GM12878 (cell line): ENCODE data around the gene TSPYL4. TPM values are rescaled to one million over a fixed set of nuclear protein-coding genes. Genes with fewer than 3 reads are reported as not detected.

Source experiments
- ATAC-seq: fragments of 200-7000 bp; cut with Tn5 transposase; 3 replicates; pipeline ENCODE4 v1.9.1; 2020; ENCODE audit warnings: mild to moderate bottlenecking, moderate library complexity
- BruUV-seq: library from RNA; stranded (reverse); fragments of 400-500 nt; replicated peaks from 2 replicates; lab custom pipeline; 2021; lab: Mats Ljungman, UMichigan
- CTCF ChIA-PET: fragments of 300-600 bp; sonication (Branson Sonifier 250); formaldehyde crosslinking; extraction: SDS; loops from one replicate; lab custom pipeline; 2021; ENCODE audit warnings: inconsistent platforms; lab: Yijun Ruan, JAX
- POLR2A ChIA-PET: fragments of 350-600 bp; formaldehyde crosslinking; extraction: SDS; loops from one replicate; lab custom pipeline; 2021; ENCODE audit warnings: inconsistent platforms; lab: Charles Lee
- RAD21 ChIA-PET: fragments of 300-600 bp; sonication (Branson Sonifier 250); formaldehyde crosslinking; loops from one replicate; lab custom pipeline; 2023; ENCODE audit warnings: antibody characterized with exemption; ENCODE audit not compliant: unreplicated experiment; lab: Charles Lee
- SMC1A ChIA-PET: fragments of 300-600 bp; sonication (Branson Sonifier 250); formaldehyde crosslinking; loops from one replicate; lab custom pipeline; 2023; ENCODE audit not compliant: unreplicated experiment, uncharacterized antibody; lab: Charles Lee
- DNase-seq: peaks from one replicate; pipeline ENCODE4 v3.0.0-alpha.2; 2011; ENCODE audit warnings: low read depth, low spot score
- FAIRE-seq: peaks from 3 replicates; lab custom pipeline; 2011; peaks lifted over from hg19 to GRCh38; lab: Jason Lieb, UNC
- H2AFZ ChIP-seq: 2 replicates; pipeline ENCODE4 v1.6.0; 2011; ENCODE audit warnings: low read depth, low read length, control low read depth; ENCODE audit not compliant: control insufficient read depth
- H3K27ac ChIP-seq: 2 replicates; pipeline ENCODE4 v1.5.1; 2011; ENCODE audit warnings: control low read depth; ENCODE audit not compliant: control insufficient read depth, insufficient read depth
- H3K27me3 ChIP-seq, 2 experiments: replicated peaks in 1 of 2; 2 replicates each; pipeline versions ENCODE4 v1.6.0 to v1.6.1; 2011; ENCODE audit warnings: low read length in 1 of 2; ENCODE audit not compliant: control insufficient read depth in 2 of 2, insufficient read depth in 2 of 2
- H3K36me3 ChIP-seq, 2 experiments: 2 replicates each; pipeline ENCODE4 v1.5.1; 2011; ENCODE audit warnings: low read length in 1 of 2; ENCODE audit not compliant: control insufficient read depth in 2 of 2, insufficient read depth in 2 of 2
- H3K4me1 ChIP-seq: 2 replicates; pipeline ENCODE4 v1.6.1; 2011; ENCODE audit warnings: mild to moderate bottlenecking, low read length, moderate library complexity, mixed read lengths; ENCODE audit not compliant: control insufficient read depth, insufficient read depth
- H3K4me2 ChIP-seq: 2 replicates; pipeline ENCODE4 v1.6.0; 2011; ENCODE audit warnings: control low read depth; ENCODE audit not compliant: control insufficient read depth, insufficient read depth
- H3K4me3 ChIP-seq: fragments of 200-600 bp; sonication (generic); 2 replicates; pipeline ENCODE4 v1.5.1; 2016
- H3K79me2 ChIP-seq: 2 replicates; pipeline ENCODE4 v1.6.0; 2011; ENCODE audit warnings: low read length; ENCODE audit not compliant: control insufficient read depth, insufficient read depth
- H3K9ac ChIP-seq: 2 replicates; pipeline ENCODE4 v1.8.0; 2011; ENCODE audit warnings: low read length, control low read depth, mixed read lengths; ENCODE audit not compliant: control insufficient read depth, insufficient read depth
- H3K9me3 ChIP-seq: replicated peaks from 3 replicates; pipeline ENCODE4 v1.5.1; 2011; ENCODE audit warnings: mild to moderate bottlenecking, low read length; ENCODE audit not compliant: control insufficient read depth, insufficient read depth
- H4K20me1 ChIP-seq: 2 replicates; pipeline ENCODE4 v1.6.0; 2011; ENCODE audit not compliant: control insufficient read depth, insufficient read depth
- BMI1 ChIP-seq: fragments of 450-650 bp; IDR thresholded peaks from 2 replicates; pipeline ENCODE4 v1.6.1; 2016; ENCODE audit warnings: mild to moderate bottlenecking, moderate library complexity, borderline replicate concordance
- EGR1 ChIP-seq, 2 experiments: IDR thresholded peaks; 1 replicate in 1 of 2; 2 replicates in 1 of 2; pipeline ENCODE4 v1.6.1; 2011 to 2012; ENCODE audit warnings: low read depth in 2 of 2, low read length in 2 of 2, borderline replicate concordance in 1 of 2, mild to moderate bottlenecking in 1 of 2, moderate library complexity in 1 of 2
- IKZF1 ChIP-seq: fragments of 450-650 bp; conservative IDR thresholded peaks from 2 replicates; pipeline ENCODE4 v1.6.1; 2017; ENCODE audit warnings: antibody characterized with exemption, mild to moderate bottlenecking
- NRF1 ChIP-seq: conservative IDR thresholded peaks from 2 replicates; pipeline ENCODE4 v1.6.1; 2011; ENCODE audit warnings: mild to moderate bottlenecking, low read depth, low read length, improper control_type of control experiment
- POU2F2 ChIP-seq: IDR thresholded peaks from 3 replicates; pipeline ENCODE4 v1.6.1; 2011; ENCODE audit warnings: low read depth, mild to moderate bottlenecking, low read length, borderline replicate concordance
- SMAD1 ChIP-seq: fragments of 450-650 bp; IDR thresholded peaks from 2 replicates; pipeline ENCODE4 v1.6.1; 2018; ENCODE audit warnings: mild to moderate bottlenecking, low read depth; ENCODE audit not compliant: partially characterized antibody
- SMARCA5 ChIP-seq: fragments of 450-650 bp; IDR thresholded peaks from 2 replicates; pipeline ENCODE4 v1.6.1; 2017; ENCODE audit warnings: mild to moderate bottlenecking
- TBL1XR1 ChIP-seq: IDR thresholded peaks from 2 replicates; pipeline ENCODE4 v1.6.1; 2012; ENCODE audit warnings: low read depth, low read length, improper control_type of control experiment
- WGBS: methylation state at CpG from one replicate; pipeline ENCODE4 v1.1.6; 2016; ENCODE audit warnings: low lambda C conversion rate; ENCODE audit not compliant: insufficient replicate concordance, insufficient coverage; ENCODE audit errors: missing lambda C conversion rate; 5-methylcytosine and 5-hydroxymethylcytosine counted together
- in situ Hi-C: fragments of 300-500 bp; cut with MboI; formaldehyde crosslinking; loops from 9 replicates; pipeline ENCODE4 v1.14.3; 2018; ENCODE audit warnings: mixed read lengths
- intact Hi-C: fragments of 100-400 bp; cut with micrococcal nuclease; formaldehyde crosslinking; loops from one replicate; pipeline ENCODE4 v1.14.2; 2022; ENCODE audit not compliant: unreplicated experiment
- polyA plus RNA-seq, 11 experiments: library from polyadenylated mRNA; depleted of rRNA in 4 of 11; unstranded in 6 of 11; stranded (reverse) in 5 of 11; fragments of >200 nt; fragmentation: Nextera tagmentation in 4 of 11; fragmentation: Illumina TruSeq in 1 of 11; extraction: Ambion mirVana in 4 of 11; extraction: Trizol in 1 of 11; gene quantifications; 1 replicate in 1 of 11; 2 replicates in 10 of 11; pipeline versions ENCODE4 v1.2.1 to v1.2.3, GENCODE V29; 2011 to 2016; ENCODE audit warnings: inconsistent platforms in 2 of 11, missing spikeins in 2 of 11, low read depth in 1 of 11
- total RNA-seq, 4 experiments: library from RNA; depleted of rRNA in 3 of 4; stranded (reverse); fragments of >200 nt in 3 of 4; fragmentation: Illumina TruSeq in 1 of 4; extraction: Trizol in 1 of 4; gene quantifications; 2 replicates each; pipeline versions ENCODE4 v1.2.1 to v1.2.3, GENCODE V29; 2013 to 2021
- TF ChIP-seq, protein P1 (sequence below): fragments of 450-650 bp; IDR thresholded peaks from 2 replicates; pipeline ENCODE4 v1.6.1; 2018; ENCODE audit warnings: borderline replicate concordance, mild to moderate bottlenecking; ENCODE audit not compliant: partially characterized antibody
- TF ChIP-seq, protein P2 (sequence below): IDR thresholded peaks from 2 replicates; pipeline ENCODE4 v1.6.1; 2012; ENCODE audit warnings: low read depth, low read length, improper control_type of control experiment
- TF ChIP-seq, protein P3 (sequence below): IDR thresholded peaks from 2 replicates; pipeline ENCODE4 v1.6.1; 2011; ENCODE audit warnings: low read depth, mild to moderate bottlenecking, low read length, moderate library complexity, borderline replicate concordance; ENCODE audit errors: extremely low read depth
- TF ChIP-seq, protein P4 (sequence below): IDR thresholded peaks from 2 replicates; pipeline ENCODE4 v1.6.1; 2011; ENCODE audit warnings: borderline replicate concordance, low read depth, mild to moderate bottlenecking, moderate library complexity, low read length; ENCODE audit not compliant: insufficient read depth, poor library complexity, severe bottlenecking

TSPYL4 gene
- total and polyA plus RNA-seq, 10 of the 15 experiments (the other 5 are each of a cell fraction or from before 2014, with no cell fraction given) = 1.5 to 27.6 (median 20.0) TPM

DNA sequence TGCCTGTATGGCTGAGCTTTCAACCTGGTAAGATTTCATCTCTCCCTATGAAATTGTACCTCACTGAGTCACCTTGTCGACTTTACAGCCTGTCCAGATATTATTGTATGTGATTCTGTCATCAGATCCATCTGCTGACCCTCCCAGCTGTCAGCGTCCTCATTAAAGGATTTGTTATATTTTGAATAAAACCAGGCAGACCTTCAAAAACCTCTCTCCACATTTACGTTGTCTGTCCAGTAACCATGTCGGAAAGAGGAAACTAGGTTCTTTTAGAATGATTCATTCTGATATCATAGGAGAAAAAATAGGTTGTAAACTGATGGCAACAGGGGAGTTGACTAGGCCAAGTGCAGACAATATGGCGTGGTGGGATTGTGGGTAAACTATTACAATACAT is 38.5 kb downstream of the TSPYL4 start:
- intact Hi-C loops (loop anchor here (5.0 kb wide), 1 partner anchor 317 kb away; no protein-coding TSS in a partner anchor), in situ Hi-C loops (no loop called here)
- TF ChIP-seq, protein P1, sequence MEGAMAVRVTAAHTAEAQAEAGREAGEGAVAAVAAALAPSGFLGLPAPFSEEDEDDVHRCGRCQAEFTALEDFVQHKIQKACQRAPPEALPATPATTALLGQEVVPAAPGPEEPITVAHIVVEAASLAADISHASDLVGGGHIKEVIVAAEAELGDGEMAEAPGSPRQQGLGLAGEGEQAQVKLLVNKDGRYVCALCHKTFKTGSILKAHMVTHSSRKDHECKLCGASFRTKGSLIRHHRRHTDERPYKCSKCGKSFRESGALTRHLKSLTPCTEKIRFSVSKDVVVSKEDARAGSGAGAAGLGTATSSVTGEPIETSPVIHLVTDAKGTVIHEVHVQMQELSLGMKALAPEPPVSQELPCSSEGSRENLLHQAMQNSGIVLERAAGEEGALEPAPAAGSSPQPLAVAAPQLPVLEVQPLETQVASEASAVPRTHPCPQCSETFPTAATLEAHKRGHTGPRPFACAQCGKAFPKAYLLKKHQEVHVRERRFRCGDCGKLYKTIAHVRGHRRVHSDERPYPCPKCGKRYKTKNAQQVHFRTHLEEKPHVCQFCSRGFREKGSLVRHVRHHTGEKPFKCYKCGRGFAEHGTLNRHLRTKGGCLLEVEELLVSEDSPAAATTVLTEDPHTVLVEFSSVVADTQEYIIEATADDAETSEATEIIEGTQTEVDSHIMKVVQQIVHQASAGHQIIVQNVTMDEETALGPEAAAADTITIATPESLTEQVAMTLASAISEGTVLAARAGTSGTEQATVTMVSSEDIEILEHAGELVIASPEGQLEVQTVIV = no peak
- no peak for TF ChIP-seq NRF1
- TF ChIP-seq EGR1 (IDR thresholded peaks at IDR 0.05; ENCODE audit: borderline replicate concordance in 1 of 2, low read depth in 2 of 2, low read length in 2 of 2) = no peak
- TF ChIP-seq, protein P2, sequence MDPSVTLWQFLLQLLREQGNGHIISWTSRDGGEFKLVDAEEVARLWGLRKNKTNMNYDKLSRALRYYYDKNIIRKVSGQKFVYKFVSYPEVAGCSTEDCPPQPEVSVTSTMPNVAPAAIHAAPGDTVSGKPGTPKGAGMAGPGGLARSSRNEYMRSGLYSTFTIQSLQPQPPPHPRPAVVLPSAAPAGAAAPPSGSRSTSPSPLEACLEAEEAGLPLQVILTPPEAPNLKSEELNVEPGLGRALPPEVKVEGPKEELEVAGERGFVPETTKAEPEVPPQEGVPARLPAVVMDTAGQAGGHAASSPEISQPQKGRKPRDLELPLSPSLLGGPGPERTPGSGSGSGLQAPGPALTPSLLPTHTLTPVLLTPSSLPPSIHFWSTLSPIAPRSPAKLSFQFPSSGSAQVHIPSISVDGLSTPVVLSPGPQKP = no peak
- TF ChIP-seq SMARCA5 = no peak
- no peak for TF ChIP-seq IKZF1
- TF ChIP-seq TBL1XR1 = no peak
- TF ChIP-seq BMI1 = no peak
- no peak for TF ChIP-seq POU2F2
- TF ChIP-seq, protein P3, sequence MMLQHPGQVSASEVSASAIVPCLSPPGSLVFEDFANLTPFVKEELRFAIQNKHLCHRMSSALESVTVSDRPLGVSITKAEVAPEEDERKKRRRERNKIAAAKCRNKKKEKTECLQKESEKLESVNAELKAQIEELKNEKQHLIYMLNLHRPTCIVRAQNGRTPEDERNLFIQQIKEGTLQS = no peak
- TF ChIP-seq, protein P4, sequence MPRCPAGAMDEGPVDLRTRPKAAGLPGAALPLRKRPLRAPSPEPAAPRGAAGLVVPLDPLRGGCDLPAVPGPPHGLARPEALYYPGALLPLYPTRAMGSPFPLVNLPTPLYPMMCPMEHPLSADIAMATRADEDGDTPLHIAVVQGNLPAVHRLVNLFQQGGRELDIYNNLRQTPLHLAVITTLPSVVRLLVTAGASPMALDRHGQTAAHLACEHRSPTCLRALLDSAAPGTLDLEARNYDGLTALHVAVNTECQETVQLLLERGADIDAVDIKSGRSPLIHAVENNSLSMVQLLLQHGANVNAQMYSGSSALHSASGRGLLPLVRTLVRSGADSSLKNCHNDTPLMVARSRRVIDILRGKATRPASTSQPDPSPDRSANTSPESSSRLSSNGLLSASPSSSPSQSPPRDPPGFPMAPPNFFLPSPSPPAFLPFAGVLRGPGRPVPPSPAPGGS = no peak
- TF ChIP-seq SMAD1 = no peak
- CTCF ChIA-PET = interaction anchor here (0.7 to 1.1 kb wide), 7 partner anchors 10 to 431 kb away, joined by 3 to 5 read pairs (median 3); no protein-coding TSS in a partner anchor
- 43% methylated on average over 5 of the region's 5 CpGs for WGBS
- Histone ChIP-seq H3K4me1 (no peaks in the 10 kb centered on the region), H3K79me2 (no peaks in the 10 kb centered on the region), H3K4me3 (no peak overlapping the region), H3K9ac (no peak overlapping the region), H3K4me2 (no peak overlapping the region), H3K27ac (no peak overlapping the region), H3K9me3 (no peaks in the 10 kb centered on the region), H4K20me1 (no peaks in the 10 kb centered on the region), H3K36me3 (peaks cover 0 to 5% of the 10 kb centered on the region in 2 experiments; a peak in 1 of 4 replicates), H2AFZ (no peak overlapping the region), H3K27me3 (no peaks in the 10 kb centered on the region)
- ATAC-seq = no peak
- no peak for DNase-seq
- SMC1A ChIA-PET = no interaction called here
- POLR2A ChIA-PET = interaction anchor here (0.6 kb wide), 1 partner anchor 257 kb away, joined by 3 read pairs; no protein-coding TSS in a partner anchor
- FAIRE-seq = no peak
- BruUV-seq = no TSS peak
- RAD21 ChIA-PET = interaction anchor here (0.7 kb wide), 1 partner anchor 372 kb away, joined by 3 read pairs; no protein-coding TSS in a partner anchor
